ENCODE measurements around the gene RALGAPA2. TPM values are rescaled to one million over a fixed set of nuclear protein-coding genes. Genes with fewer than 3 reads are reported as not detected.

Gene RALGAPA2
- total RNA-seq, 1 experiment from 2014 or later, result 13.4 TPM

GRCh38 chr20:20390393-20390792 lies 322.1 kb downstream of the RALGAPA2 start:
- ATAC-seq, result no peak
- intact Hi-C loops (cut with micrococcal nuclease; ENCODE audit: unreplicated experiment), result no loop called here
- ChIA-PET CTCF (no interaction called here), POLR2A (no interaction called here)
- DNase-seq (ENCODE audit: low read depth, low spot score), result no peak
- no peaks in the 10 kb centered on the region for H3K27me3 ChIP-seq (ENCODE audit: control insufficient read depth, insufficient read depth, low read length)
- H3K4me1 ChIP-seq (ENCODE audit: control insufficient read depth, insufficient read depth, low read length), result no peaks in the 10 kb centered on the region
- no peak overlapping the region for H3K27ac ChIP-seq (ENCODE audit: low read length)
- no TSS peak for BruUV-seq (replicated peaks)
- no peak overlapping the region for H3K4me3 ChIP-seq (ENCODE audit: low read depth in 2 of 2, low read length in 2 of 2)
- no peaks in the 10 kb centered on the region for H3K36me3 ChIP-seq (ENCODE audit: control insufficient read depth, insufficient read depth, low read length)
- H3K9me3 ChIP-seq (ENCODE audit: control insufficient read depth, insufficient read depth, low read depth, low read length), result no peaks in the 10 kb centered on the region
- in situ Hi-C loops (cut with HindIII; ENCODE audit: low pct_unique_long_range_greater_than_20kb, low sequenced_read_pairs), result no loop called here
- no peak for TF ChIP-seq REST (IDR thresholded peaks at IDR 0.05; ENCODE audit: insufficient read depth in 1 of 2, low read depth in 2 of 2, low read length in 1 of 2)
- TF ChIP-seq SIN3A (IDR thresholded peaks at IDR 0.05; ENCODE audit: borderline replicate concordance, insufficient read depth, low read depth, low read length), result no peak
- TF ChIP-seq POLR2AphosphoS5 (IDR thresholded peaks at IDR 0.05; ENCODE audit: low read depth, low read length), result no peak
- TF ChIP-seq TCF7L2 (IDR thresholded peaks at IDR 0.05; ENCODE audit: low read depth, low read length), result no peak
- TF ChIP-seq CTCF (IDR thresholded peaks at IDR 0.05), result no peak

GRCh38 chr20:20386192-20386591 lies 326.3 kb downstream of the RALGAPA2 start:
- in situ Hi-C loops (cut with HindIII; ENCODE audit: low pct_unique_long_range_greater_than_20kb, low sequenced_read_pairs), result no loop called here
- BruUV-seq (replicated peaks), result no TSS peak
- H3K27me3 ChIP-seq (ENCODE audit: control insufficient read depth, insufficient read depth, low read length), result no peaks in the 10 kb centered on the region
- DNase-seq (ENCODE audit: low read depth, low spot score), result no peak
- POLR2A ChIA-PET, result no interaction called here
- TF ChIP-seq REST (IDR thresholded peaks at IDR 0.05; ENCODE audit: insufficient read depth in 1 of 2, low read depth in 2 of 2, low read length in 1 of 2), result no peak
- TF ChIP-seq POLR2AphosphoS5 (IDR thresholded peaks at IDR 0.05; ENCODE audit: low read depth, low read length), result no peak
- TF ChIP-seq TCF7L2 (IDR thresholded peaks at IDR 0.05; ENCODE audit: low read depth, low read length), result no peak
- no peak for TF ChIP-seq SIN3A (IDR thresholded peaks at IDR 0.05; ENCODE audit: borderline replicate concordance, insufficient read depth, low read depth, low read length)
- no peak for TF ChIP-seq CTCF (IDR thresholded peaks at IDR 0.05)
- H3K4me1 ChIP-seq (ENCODE audit: control insufficient read depth, insufficient read depth, low read length), result no peaks in the 10 kb centered on the region
- no peak overlapping the region for H3K4me3 ChIP-seq (ENCODE audit: low read depth in 2 of 2, low read length in 2 of 2)
- CTCF ChIA-PET, result no interaction called here
- H3K36me3 ChIP-seq (ENCODE audit: control insufficient read depth, insufficient read depth, low read length), result no peaks in the 10 kb centered on the region
- no peak overlapping the region for H3K27ac ChIP-seq (ENCODE audit: low read length)
- ATAC-seq, result no peak
- intact Hi-C loops (cut with micrococcal nuclease; ENCODE audit: unreplicated experiment), result no loop called here
- H3K9me3 ChIP-seq (ENCODE audit: control insufficient read depth, insufficient read depth, low read depth, low read length), result no peaks in the 10 kb centered on the region

Measured in Panc1 (cell line).